ENCODE data around the gene FOXN3.

Gene FOXN3

DNA sequence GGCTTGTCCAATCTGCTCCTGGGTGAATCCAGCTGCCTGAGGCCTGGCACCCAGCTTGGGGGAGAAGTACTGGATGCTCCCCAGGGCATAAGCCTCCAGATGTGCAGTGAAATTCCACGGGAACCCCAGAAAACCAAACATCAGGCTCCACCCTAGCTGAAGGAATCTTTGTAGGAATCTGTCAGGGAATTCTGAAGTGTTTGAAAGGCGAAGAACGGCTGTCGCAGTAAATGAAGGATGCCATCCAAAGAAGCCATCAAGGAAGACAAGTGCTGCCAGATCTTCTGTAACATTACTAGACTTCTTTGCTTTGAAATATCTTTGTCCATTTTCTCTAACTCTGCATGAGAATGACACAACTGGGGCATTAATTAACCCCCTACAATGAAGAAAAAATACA is 219.4 kb downstream of the FOXN3 start:
- no peak for DNase-seq (ENCODE audit: low read depth)

DNA sequence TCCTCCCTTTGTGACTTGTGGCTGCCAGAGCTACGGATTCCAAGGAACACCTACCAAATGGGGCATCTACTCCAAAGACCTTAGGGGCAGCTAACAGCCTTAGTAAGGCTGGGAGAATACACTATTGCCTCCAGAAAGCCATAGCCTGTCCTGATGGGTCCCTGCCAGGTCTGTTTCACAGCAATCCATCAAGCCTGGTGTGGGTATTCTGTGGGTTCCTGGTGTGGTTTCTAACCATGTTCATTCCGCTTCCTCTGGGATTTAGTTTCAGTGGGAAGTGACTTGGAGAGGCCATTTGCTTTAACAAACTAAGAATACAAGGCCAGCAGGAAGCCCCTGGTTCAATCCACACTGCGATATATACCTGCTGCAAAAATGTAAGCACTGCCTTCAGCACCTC is 220.5 kb downstream of the FOXN3 start:
- DNase-seq (ENCODE audit: low read depth) = no peak

DNA sequence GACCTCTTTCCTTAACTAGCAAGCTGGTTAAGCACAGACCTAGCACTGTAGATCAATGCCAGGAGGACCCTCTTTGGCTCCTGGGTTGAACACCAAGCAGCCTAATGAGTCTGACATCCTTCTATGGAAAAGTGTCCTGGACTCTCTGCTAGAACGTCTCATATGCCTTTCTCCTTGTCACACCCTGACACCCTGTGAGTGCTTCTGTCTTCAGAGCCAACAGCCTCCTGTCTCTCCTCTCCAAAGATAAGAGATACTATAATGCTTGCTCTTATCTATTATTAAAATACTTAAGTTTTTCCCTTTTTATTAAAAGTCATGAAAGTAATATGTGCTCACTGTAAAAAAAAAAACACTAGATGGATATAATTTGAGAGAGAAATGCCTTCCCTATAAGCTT is 222.7 kb downstream of the FOXN3 start:
- DNase-seq (ENCODE audit: low read depth) = no peak

DNA sequence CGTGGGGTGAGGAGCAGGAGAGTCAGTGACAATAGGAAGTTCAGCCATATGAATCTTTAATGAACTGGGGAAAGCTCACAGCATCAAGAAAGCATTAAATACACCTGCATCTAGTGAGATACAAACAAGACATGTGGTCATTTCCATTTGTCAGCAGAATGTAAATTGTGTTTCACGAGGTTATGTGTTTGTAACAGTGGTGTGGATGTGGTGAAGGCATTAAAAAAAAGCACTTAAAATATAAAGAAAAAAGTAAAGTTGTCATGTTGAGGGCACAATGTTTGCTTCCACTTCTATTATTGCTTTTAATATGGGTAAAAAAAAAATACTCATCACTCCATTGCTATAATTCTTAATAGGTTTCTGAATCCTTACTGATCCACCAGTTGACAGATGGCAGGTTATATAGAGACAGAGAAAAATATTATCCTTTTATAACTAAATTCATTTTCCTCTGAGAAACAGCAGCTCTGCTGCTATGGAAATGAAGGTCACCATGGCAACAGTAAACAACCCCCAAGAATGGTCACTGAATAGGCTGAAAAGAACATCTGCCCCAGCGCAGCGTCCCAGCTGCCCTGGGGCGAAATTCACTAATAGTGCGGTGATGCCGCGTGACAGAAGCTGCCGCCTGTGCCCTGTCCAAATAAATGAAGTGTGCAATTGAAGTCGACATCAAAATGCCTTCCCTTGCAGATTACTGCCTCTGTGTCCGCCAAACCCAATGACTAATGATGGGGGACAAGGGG is 226.1 kb downstream of the FOXN3 start:
- DNase-seq (ENCODE audit: low read depth) = no peak

DNA sequence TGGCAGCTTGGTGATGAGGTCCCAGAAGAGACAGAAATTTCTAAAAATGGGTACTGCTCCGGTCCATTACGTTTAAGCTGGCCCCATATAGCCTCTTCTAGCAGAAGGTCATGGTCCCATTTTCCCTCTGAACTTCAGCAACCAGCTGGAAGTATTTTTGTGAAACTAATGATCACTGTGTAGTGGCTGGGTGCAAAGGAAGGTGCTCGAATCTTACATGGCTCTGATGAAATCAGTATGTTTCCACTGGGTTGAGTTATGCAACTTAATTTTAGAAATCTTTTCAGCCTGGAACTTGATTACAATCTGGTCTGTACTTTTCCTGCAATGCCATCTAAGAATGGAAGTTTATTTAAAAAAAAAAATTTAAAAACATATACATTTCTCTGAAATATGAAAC is 228.5 kb downstream of the FOXN3 start:
- no peak for DNase-seq (ENCODE audit: low read depth)

DNA sequence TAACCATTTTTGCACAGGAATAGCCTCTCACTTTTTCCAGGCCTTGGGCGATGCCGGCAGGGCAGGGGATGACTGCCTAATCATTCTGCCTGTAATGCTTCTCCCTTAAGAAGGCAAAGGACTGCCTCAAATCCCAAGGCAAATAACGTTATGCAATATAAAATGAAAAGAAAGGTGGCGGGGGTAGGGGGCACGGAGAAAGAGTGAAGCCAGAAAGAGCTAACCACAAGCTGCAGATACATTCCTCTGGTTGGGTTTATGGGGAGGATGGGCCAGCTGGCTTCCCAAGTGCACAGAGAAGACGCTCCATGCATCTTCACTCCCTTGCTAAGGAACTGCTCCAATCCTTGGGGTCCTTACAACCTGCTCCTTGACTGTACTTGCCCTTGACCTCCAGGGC is 229.5 kb downstream of the FOXN3 start:
- no peak for DNase-seq (ENCODE audit: low read depth)

DNA sequence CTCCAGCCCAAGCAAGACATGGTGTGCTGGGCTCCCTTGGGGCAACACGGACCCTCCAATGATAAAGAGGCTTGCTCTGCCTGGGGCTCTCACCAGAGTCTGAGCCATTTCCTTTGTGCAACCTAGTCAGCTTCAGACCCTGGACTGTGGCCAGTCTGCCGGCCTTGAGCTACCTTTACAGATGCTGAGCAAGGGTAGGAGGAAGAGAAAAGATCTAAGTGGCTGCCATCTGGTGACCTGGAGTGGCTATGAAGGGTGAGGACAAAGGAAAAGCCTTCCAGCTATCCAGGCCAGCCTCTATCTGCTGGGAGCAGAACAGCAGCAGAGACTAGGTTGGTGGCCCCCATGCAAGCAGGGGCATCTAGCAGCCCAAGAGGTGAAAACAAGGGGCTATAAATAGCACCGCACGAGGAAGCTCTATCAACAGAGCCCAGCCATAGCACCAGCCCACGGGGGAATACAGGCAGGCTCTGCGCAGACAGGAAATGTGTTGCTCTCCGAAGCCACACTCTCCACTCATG is 230.1 kb downstream of the FOXN3 start:
- DNase-seq (ENCODE audit: low read depth) = no peak

DNA sequence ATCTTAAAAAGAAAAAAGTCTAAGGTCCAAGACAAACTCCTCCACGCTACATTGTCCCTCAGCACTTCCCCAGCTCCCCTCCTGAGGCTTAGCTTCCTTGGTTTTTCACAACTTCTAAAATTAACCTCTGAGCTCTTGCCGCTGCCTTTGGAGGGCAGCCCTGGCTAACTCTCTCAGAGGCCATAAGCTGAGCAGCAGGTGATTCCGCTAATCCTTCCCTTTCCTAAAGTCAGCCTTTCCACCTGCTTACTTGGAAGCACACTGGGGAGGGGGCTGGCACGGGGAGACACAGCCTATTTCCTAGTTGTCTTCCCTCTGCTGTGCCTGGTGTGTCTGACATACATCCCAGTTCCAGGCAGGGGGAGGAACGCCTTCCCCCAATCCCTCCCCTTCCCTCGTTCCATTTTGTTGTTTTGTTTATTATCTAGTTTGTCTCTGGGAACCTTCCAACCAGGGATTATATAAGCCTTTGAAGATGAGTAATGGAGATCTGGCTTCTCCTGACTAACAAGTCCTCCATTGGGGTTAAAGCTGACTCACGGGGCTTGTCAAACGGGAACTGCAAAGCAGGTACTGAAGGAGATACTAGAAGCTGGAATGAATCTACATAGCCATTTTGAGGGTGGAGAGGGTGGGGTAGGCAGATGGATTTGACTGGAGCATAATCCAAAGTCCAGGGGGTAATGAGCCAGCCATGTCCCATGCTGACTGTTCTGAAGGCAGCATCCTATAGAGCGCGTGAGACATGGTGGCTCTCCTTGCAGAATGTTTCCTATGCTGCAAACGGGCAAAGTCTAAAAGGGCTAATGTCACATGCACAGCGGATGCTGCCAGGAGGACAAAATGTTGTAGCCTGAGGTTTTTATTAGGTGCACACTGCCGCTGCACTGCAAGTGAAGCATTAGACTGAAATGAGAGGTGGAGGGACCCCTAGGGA is 230.8 kb downstream of the FOXN3 start:
- DNase-seq (ENCODE audit: low read depth) = peak; percentile 15

DNA sequence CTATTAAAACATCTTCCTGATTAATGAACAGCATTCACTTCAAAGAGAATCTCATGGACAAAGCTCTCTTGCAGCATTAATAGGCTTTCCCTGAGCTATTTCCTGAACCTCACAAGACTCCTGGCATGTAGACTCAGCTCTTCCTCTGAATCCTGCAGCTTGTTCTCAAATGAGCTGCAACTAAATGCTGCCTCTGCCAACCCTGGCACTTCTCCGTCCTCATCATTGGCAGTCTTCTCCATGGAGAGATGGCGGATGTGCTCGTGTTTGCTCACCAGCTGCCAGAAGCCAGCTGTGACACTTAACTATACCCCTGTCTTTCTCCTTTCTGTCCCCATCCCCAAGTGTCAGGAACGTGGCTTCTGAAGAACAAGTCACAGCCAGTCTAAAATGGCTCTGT is 232.1 kb downstream of the FOXN3 start:
- DNase-seq (ENCODE audit: low read depth) = no peak

DNA sequence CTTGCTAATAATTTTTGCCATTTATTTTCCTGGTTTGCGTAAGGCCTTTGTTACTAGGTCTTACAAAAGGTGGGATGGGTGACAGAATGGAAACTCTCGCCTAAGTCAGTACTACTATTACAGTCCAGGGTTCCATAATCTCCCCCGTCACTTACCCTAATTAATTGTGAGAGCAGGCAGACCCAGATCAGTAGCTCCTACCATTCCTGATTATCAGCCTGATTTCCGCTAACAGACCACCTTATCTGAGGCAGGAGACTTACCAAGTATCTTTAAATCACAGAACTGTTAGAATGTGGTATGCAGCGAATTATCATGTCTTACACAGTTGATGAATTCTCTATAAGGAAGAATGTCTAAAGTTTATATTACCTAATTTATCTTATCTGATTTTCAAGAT is 234.7 kb downstream of the FOXN3 start:
- no peak for DNase-seq (ENCODE audit: low read depth)

DNA sequence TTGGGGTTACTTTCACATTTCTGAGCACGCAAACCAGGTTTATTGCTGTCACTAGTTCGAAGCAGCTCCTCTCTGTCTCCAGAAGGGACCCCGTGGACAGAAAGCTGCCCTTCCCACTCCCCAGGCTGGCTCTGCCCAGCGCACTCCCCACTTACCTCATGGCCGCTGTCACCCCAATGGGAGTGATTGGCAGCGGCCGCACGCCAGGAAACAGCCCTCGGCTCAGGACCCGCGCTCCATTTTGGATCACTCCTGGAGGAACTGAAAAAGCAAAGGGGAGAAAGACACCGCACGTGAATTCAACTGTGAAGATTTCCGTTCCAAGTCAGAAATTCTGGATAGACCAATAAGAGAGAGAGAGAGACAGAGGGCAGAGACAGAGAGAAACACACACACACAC is 236.5 kb downstream of the FOXN3 start:
- DNase-seq (ENCODE audit: low read depth) = no peak

DNA sequence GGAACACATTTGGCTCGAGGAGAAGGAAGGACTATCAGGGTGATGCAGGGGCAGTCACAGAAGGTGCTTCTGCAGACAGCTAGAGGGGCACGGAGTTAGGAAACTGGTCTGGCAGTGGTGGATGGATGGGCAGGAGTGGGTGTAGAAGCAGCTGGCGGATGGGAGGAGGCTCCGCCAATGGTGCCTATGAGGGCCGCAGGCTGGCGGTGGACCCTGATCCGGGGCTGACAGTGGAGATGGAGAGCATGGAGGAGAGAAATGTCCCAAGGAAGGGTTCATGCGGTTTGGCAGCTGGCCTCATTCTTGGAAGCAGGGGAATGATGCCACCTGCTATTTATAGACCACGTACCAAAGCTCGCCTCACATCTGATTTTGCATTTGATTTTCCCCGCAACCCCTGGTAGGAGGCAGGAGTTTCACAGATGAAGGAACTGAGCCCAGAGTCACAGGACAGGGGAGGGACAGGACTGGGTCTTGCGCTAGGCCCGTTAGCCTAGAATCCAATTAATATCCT is 237.1 kb downstream of the FOXN3 start:
- DNase-seq (ENCODE audit: low read depth) = no peak

DNA sequence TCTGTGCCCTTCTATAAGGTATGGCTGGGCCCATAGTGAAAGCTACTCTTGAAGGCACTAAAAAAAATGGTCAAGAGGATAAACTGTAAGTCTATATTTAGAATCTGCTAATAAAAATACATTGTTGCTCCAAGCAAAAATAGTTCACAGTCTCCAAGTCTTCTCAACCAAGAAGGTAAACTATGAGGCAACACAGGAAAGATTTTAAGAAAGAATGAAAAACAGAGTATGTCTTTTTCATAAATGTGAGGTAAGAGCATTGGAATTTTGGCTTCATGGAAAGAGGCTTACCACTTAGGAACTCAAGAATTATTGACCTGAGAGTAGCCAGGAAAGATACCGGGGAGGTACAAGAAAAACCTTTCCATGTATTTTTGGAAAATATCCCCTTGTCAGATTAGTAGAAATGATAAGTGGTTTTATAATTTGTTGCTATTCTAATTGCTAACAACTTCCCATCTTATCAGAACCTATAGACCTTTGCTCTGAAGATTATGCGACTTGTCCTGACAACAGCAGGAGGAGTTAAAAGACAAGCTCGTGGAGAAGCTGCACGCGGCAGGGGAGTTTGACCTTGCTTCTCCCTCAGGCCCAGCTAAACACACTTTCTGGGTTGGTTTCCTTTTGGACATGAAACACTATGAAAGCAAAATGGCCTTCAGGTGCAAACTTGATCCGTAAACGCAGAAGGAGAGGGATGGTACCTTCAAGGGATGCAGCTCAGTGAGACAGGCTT is 238.1 kb downstream of the FOXN3 start:
- no peak for DNase-seq (ENCODE audit: low read depth)

DNA sequence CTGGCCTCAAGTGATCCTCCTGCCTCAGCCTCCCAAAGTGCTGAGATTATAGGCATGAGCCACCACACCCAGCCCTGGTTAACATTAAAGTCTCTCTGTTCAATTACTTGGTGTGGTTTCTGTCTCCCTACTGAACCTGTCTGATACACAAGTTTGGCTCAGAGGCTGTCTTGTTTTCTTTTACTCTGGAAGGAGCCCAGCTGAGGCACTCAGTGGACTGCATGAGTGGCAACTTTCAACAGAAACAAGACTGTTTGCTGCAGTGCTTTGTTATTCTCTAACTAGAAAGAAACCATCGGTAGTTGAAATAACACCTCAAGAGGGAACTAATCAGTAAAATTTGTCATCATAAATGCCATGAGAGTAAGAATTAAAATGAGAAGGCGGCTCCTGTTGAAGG is 238.7 kb downstream of the FOXN3 start:
- no peak for DNase-seq (ENCODE audit: low read depth)

DNA sequence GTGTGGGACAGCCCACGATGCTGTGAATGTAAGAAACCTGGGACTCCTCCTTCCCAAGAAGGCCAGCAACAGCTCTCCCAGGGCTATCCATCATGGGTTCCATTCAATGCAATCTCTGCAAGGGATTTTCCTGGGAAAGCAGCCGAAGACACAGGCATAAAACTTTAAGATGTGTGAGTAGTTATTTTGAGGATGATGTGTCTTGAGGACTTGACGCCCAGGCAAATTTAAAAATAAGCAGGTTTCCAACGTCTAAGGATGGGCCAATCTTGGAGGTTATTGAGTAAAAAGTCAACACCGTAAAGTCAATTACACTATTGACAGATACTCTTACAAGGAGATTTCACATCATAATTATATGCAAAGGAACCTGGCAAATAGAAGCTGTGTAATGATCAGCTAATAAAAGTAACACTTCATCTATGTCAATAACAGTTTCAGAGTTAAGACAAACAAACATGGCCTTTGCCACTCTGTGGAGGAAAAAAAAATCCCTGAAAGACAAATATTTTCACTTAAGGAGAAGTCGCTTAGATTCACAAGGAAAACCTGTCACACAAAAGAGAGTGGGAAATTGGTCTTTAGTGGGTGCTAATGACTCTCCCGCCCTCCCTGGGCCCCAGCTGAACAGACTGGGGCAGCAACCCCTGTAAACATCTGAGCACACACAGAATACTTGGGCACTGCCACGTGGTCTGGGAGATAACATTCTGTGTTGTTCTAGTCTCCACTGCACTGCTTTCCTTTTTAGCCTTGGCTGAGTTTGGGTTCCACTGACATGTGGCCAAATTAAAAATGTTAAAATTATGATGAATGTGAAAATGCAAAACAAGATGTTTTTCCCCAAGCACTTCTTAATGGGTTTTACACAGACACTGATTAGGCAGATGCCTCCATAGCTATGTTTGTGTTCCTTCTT is 240.9 kb downstream of the FOXN3 start:
- DNase-seq (ENCODE audit: low read depth) = no peak

DNA sequence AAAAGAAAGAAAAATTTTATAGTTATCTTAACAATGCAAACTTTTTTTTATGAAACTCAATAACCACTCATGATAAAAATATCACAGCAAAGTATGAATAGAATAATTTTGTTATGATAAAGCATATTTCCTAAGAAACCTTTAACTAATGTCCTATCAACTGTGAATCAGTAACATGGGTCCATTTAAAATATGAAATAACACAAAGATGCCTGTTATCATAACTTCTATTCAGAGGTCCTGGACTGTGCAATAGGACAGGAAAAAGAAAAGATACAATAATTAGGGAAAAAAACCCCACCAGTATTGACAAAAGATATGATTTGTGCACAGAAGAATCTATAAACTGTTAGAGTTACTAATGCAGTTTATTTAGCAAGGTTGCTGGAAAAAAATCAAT is 245.4 kb downstream of the FOXN3 start:
- no peak for DNase-seq (ENCODE audit: low read depth)

DNA sequence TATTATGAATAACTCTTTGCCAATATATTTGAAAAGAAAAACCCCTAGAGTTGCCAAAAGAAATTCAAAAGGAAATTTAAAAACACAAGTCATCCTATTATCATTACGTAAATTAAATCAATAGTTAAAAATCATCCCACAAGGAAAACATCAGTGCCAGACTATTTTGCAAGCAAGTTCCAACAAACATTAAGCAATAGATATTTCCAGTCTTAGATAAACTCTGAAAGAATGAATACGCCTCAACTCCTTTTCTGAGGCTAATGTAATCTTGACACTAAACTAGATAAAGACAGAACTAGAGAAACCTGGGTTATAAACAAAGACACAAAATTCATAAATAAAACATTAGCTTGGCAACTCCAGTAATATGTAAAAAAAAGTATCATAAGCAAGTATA is 245.9 kb downstream of the FOXN3 start:
- DNase-seq (ENCODE audit: low read depth) = no peak

DNA sequence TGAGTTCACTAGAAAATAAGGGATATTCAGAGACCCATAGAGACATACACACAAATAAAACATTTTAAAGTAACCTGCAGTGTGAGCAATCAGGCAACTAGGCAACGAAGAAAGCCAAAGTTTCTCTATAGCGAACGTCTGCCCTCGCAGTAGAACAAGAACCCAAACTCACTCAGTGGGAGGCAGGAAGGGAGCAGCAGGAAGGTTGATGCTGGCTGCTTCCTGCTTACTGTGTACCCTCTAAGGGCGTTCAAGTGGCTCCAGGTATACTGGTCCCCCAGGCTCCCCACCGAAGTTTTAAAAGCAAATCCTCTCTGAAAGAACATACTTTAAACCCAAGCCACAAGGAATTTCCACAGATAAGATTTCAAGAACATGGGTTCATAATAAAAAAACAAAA is 249.3 kb downstream of the FOXN3 start:
- no peak for DNase-seq (ENCODE audit: low read depth)

DNA sequence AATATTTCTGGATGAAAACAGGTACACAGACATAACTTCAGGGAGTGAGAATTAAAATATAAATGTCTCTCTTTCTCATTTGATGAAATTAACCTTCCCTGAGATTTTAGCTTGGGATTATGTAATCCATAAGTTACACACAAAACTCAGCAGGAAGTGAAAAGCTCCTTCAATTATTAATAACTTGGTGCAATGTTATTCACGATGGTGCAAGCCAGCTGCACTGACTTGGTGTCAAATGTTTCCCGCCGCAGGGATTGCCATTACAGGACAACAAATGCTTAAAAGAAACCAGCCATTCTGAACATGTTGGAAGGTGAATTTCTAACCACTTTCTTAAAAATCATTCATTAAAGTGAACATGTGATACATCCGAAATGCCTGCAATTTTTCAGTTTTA is 250.4 kb downstream of the FOXN3 start:
- DNase-seq (ENCODE audit: low read depth) = no peak

DNA sequence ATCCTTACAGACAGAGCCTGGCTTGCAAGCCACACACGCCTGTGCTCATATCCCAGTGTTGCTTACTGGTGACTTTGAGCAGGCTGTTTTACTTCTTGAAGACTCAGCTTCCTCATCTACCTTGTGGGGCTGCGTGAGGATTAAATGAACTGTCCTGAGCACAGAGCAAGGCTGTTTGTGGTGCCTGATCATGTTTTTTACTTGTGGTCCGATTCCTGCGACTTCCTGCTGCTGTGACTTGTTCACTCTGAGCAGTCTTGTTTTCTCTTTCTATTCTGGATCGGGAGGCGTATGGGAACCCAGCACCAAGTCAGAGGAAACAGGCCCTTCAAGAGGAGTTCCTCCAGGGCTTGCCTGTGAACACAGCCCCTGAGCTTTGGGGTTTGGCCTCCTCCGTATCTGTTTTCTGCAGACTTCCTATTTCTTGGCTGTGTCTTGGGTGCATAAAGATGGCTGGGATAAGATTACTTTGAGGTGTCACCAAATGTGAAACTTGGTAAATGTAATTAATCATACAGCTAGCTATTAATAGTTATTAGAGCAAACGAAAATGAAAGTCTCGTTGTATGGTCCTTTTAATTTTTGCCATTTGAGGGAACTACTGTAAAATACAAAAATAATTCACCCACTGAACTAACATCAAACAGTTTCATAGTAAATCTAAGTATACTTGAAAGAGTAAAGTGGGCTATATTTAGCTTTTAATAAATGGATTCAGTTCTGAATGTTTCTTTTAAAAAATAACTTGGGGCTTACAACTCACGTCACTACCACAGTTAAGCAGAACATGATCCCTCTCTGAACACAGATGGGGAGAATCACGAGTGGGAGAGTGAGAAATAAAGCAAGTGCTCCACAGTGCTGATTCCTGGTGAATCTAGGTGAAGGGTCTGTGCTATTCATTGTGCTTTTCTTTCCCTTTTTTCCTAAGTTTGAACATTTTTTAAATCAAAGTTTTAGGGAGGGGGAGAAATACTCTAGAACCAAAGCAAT is 251.5 kb downstream of the FOXN3 start:
- DNase-seq (ENCODE audit: low read depth) = no peak
